GM19397 (cell line): ENCODE measurements around the gene ARHGEF11.
"Not testable (repeated sequence)": the region's sequence is repeated elsewhere in the genome, so short reads cannot be mapped to it uniquely, and the experiment has no call there.

Source experiments
- ATAC-seq: cut with Tn5 transposase; IDR thresholded peaks from one replicate; pipeline ENCODE4 v1.9.1; 2021; ENCODE audit warnings: mild to moderate bottlenecking, moderate library complexity; ENCODE audit not compliant: unreplicated experiment

ARHGEF11 gene, protein sequence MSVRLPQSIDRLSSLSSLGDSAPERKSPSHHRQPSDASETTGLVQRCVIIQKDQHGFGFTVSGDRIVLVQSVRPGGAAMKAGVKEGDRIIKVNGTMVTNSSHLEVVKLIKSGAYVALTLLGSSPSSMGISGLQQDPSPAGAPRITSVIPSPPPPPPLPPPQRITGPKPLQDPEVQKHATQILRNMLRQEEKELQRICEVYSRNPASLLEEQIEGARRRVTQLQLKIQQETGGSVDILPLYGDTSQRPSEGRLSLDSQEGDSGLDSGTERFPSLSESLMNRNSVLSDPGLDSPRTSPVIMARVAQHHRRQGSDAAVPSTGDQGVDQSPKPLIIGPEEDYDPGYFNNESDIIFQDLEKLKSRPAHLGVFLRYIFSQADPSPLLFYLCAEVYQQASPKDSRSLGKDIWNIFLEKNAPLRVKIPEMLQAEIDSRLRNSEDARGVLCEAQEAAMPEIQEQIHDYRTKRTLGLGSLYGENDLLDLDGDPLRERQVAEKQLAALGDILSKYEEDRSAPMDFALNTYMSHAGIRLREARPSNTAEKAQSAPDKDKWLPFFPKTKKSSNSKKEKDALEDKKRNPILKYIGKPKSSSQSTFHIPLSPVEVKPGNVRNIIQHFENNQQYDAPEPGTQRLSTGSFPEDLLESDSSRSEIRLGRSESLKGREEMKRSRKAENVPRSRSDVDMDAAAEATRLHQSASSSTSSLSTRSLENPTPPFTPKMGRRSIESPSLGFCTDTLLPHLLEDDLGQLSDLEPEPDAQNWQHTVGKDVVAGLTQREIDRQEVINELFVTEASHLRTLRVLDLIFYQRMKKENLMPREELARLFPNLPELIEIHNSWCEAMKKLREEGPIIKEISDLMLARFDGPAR (N-terminal part only)

GRCh38 chr1:157045250-157046218, at the start of gene ARHGEF11:
Gene ARHGEF11, minus strand, starts transcription at chr1:157045742. Its CDS starts 1,412 bp downstream, at chr1:157044330.
- no peak for ATAC-seq

DNA sequence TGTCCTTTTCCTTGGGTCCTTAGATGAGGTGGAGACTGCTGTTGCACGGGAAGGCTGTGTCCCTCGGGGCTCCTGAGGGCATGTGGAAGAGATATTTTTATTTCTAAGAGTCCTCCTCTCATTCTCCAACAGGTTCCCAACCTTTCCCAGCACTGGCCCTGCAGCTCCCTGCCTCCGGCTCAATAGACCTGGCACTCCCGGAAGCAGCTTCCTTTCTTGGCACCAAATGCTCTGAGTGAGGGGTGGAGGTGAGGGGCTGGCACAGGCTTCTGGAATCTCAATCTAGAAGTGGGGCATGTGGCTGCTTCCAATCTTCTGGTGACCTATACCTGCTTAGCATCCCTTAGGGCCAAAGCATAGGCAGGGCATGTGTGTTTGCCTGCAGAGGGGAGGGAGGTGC, 49.5 kb upstream of the ARHGEF11 start:
- ATAC-seq, result no peak

- no peak for ATAC-seq
Observed at GRCh38 chr1:157092831-157093230, 47.3 kb upstream of the ARHGEF11 start.

DNA sequence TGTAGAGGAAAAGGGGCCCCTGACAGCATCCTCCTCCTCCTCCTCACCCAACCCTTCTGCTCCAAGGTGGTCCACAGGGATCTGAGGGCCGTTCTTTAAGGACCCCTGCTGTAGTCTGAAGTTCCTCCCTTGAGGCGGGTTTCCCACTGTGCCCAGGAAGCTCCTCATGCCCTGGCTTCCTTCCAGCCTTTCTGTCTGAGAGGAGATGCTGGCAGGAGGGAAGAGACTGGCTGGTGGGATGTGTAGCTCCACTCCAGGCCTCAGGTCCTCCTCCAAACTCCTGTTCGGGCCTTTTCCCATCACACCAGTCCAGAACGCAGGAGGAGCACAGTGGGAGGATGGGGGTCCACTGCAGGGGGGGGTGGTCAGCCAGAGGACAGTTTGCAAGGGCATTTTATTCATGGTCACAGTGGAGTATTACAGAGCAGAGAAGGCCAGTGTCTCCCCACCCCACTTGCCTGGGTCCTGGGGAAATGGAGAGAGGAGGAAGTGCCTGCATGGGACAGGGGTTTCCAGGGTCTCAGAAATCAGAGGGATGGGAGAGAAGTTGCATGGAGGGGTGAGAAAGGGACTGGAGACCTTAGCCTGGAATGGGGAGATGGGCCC, 46.2 kb upstream of the ARHGEF11 start:
- no peak for ATAC-seq

- ATAC-seq, result no peak
Observed at GRCh38 chr1:157091186-157091585, 45.6 kb upstream of the ARHGEF11 start.

DNA sequence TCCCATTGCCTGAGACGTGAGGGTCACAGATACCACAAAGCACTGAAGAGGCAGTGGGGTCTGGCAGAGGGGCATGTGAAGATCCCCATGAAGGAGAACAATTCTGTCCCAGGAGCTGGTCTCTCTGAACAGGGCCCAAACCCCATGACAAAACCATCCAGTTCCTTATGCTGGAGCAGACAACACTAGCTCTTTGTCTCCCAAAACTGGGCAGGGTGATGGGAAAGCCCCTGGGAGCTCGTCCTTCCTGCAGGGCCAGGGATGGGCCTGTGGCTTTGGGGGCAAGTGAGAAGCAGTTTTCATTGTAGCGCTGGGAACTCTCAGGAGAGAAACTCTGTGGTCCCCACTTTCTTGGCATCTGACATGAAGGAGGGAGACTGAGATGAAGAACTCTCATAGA, 45.2 kb upstream of the ARHGEF11 start:
- no peak for ATAC-seq

DNA sequence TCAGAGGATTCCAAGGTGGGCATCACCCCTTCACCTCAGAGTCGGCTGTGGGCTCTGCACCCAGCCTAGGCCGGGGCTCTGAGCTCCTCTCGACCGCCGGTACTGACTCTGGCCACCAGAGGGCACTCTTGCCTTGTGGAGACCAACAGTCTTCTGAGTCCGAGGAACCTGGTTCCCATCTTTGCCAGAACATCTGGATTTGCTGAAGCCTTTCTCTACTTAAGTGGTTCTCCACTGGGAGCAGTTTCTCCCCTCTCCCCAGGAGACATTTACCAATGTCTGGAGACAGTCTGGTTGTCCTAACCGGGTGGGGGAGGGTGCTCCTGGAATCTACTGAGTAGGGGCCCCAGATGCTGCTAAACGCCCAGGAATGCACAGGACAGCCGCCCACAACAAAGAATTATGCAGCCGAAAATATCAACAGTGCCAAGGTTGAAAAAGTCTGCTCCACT, 44.7 kb upstream of the ARHGEF11 start:
- no peak for ATAC-seq

GRCh38 chr1:157089789-157090188, 44.2 kb upstream of the ARHGEF11 start:
- no peak for ATAC-seq

- no peak for ATAC-seq
Observed at GRCh38 chr1:157088607-157089006, 43.1 kb upstream of the ARHGEF11 start.

DNA sequence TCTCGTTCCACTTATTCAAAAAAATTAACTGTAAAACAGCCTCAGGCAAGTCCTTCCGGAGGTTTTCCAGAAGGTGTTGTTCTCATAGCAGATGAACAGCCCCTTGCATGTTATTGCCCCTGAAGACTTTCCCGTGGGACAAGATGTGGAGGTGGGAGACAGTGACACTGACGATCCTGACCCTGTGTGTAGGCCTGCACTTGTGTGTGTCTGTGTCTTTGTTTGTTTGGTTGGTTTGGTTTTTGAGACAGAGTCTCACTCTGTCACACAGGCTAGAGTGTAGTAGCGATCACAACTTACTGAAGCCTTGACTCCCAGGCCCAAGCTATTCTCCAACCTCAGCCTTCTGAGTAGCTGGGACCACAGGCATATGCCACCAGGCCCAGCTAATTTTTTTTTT, 41.5 kb upstream of the ARHGEF11 start:
- no peak for ATAC-seq

DNA sequence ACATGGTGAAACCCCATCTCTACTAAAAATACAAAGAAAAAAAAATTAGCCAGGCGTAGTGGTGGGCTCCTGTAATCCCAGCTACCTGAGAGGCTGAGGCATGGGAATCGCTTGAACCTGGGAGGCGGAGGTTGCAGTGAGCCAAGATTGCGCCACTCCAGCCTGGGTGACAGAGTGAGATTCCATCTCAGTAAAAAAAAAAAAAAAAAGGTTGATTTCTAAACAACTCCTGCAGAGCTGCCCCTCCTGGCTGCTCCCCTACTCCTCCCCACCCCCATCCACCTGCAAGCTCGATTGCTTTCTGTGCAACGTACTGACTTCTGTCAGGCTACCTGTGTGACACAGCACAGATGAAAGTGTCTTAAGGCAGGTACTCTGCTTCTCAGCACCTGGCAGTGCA, 40.8 kb upstream of the ARHGEF11 start:
- ATAC-seq, result no peak

GRCh38 chr1:157085421-157085820, 39.9 kb upstream of the ARHGEF11 start:
- ATAC-seq, result no peak

- no peak for ATAC-seq
Observed at GRCh38 chr1:157084720-157085119, 39.2 kb upstream of the ARHGEF11 start.

GRCh38 chr1:157081707-157082106, 36.2 kb upstream of the ARHGEF11 start:
- no peak for ATAC-seq

DNA sequence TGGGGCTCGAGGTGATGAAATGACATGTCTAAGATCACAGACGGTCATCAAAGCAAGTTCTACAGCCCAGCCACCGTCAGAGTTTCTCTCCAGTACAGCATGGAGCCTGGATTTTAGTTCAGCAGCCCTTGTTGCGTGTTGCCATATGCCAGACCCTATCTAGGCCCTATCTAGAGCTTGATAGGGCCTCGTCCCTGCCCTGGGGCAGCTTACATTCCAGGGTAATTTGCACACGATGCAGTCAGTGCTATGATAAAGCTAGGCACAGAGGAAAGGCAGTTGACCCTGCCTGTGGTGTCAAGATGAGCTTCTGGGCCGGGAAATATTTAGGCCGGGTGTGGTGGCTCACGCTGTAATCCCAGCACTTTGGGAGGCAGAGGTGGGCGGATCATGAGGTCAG, 35.2 kb upstream of the ARHGEF11 start:
- ATAC-seq, result no peak

GRCh38 chr1:157077394-157077793, 31.9 kb upstream of the ARHGEF11 start:
- no peak for ATAC-seq

DNA sequence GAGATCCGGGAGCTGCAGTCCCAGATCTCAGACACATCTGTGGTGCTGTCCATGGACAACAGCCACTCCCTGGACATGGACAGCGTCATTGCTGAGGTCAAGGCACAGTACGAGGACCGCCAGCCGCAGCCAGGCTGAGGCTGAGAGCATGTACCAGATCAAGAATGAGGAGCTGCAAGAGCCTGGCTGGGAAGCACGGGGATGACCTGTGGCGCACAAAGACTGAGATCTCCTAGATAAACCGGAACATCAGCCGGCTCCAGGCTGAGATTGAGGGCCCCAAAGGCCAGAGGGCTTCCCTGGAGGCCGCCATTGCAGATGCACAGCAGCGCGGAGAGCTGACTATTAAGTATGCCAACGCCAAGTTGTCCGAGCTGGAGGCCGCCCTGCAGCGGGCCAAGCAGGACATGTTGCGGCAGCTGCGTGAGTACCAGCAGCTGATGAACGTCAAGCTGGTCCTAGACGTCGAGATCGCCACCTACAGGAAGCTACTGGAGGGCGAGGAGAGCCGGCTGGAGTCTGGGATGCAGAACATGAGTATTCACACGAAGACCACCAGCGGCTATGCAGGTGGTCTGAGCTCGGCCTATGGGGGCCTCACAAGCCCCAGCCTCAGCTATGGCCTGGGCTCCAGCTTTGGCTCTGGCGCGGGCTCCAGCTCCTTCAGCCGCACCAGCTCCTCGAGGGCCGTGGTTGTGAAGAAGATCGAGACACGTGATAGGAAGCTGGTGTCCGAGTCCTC, 28.6 kb upstream of the ARHGEF11 start:
- ATAC-seq, result no peak

GRCh38 chr1:157069601-157070000, 24.1 kb upstream of the ARHGEF11 start:
- ATAC-seq, result no peak

GRCh38 chr1:157059241-157059640, 13.7 kb upstream of the ARHGEF11 start:
- not testable (repeated sequence) for ATAC-seq

DNA sequence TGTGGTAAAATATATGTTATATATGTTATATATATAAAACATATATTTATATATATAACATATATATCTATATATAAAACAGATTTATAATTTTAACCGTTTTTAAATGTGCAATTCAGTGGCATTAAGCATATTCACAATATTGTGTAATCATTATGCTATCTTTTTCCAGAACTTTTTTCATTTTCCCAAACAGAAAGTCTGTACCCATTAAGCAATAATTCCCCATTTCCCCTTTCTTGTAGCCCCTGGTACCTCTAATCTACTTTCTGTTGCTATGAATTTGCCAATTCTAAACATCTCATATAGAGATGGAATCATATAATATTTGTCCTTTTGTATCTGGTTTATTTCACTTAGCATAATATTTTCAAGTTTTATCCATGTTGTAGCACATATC, 10.7 kb upstream of the ARHGEF11 start:
- ATAC-seq, result no peak
